Heart left ventricle (tissue), 13 donors: ENCODE measurements around the gene ORM2.

Source experiments
- CTCF ChIP-seq, 12 donors: fragments of 200-600 bp; sonication (generic) in 4 of 12; IDR thresholded peaks; one replicate each; pipeline versions ENCODE4 v1.5.0 to v1.8.0; 2018 to 2022; ENCODE audit warnings: antibody characterized with exemption in 12 of 12, mild to moderate bottlenecking in 5 of 12
- POLR2A ChIP-seq, 2 donors: fragments of 450-650 bp; IDR thresholded peaks; one replicate each; pipeline ENCODE4 v1.6.1; 2017; ENCODE audit warnings: antibody characterized with exemption in 2 of 2, mild to moderate bottlenecking in 2 of 2, moderate library complexity in 2 of 2
- donor health status: ischemic (EF 13 %, LVEDD 7.1; RV severe dilation, severe dysfunction).
- donor health status: DM: no; HTN: yes; CAD: no.
- donor health status: DM: no; HTN: no; CAD: no.
- donor health status: ischemic (EF 25% LVEDD 6.9; RV normal size, moderate dysfunction).
- donor health status: ischemic (EF 25% LVEDD 5.7; RV mildly dilated, moderate dysfunction).
- donor health status: ischemic (EF 35%, LVEDD 5.7; RV mildly dilated, moderate dysfunction).
- donor health status: nonischemic (EF 11% LVEDD 7.7; RV severe dilation, severe dysfunction).
- donor health status: DM: yes; HTN: yes; CAD: no.
- donor health status: PGD.
- donor health status: ischemic (EF 29% LVEDD 5.4; RV normal size, mild dysfunction).
- donor health status: nonischemic (EF 23%, LVEDD 6.1; RV moderate dilation, normal function).

- TF ChIP-seq CTCF (IDR thresholded peaks at IDR 0.05) (no peak), POLR2A (IDR thresholded peaks at IDR 0.05) (no peak)
Measured at GRCh38 chr9:114282104-114282485, 47.6 kb upstream of the ORM2 start.
